Panc1 (cell line): Measurements from ENCODE around the gene MRPL57. TPM values are rescaled to one million over a fixed set of nuclear protein-coding genes. Genes with fewer than 3 reads are reported as not detected.

Source experiments
- ATAC-seq: fragments of 200-7000 bp; cut with Tn5 transposase; 2 replicates; pipeline ENCODE4 v1.9.1; 2020; ENCODE audit warnings: mild to moderate bottlenecking, moderate library complexity
- BruUV-seq: library from RNA; stranded (reverse); fragments of 400-500 nt; replicated peaks from 2 replicates; lab custom pipeline; 2021; lab: Mats Ljungman, UMichigan
- CTCF ChIA-PET: fragments of 300-600 bp; sonication (Branson Sonifier 250); formaldehyde crosslinking; loops from one replicate; lab custom pipeline; 2022; ENCODE audit warnings: antibody characterized with exemption; lab: Charles Lee
- POLR2A ChIA-PET: fragments of 300-600 bp; sonication (Branson Sonifier 250); formaldehyde crosslinking; loops from one replicate; lab custom pipeline; 2022; ENCODE audit warnings: antibody characterized with exemption; lab: Charles Lee
- DNase-seq: peaks from one replicate; pipeline ENCODE4 v3.0.0-alpha.2; 2010; ENCODE audit warnings: low read depth, low spot score
- H3K27ac ChIP-seq: 2 replicates; pipeline ENCODE4 v1.5.1; 2011; ENCODE audit warnings: mild to moderate bottlenecking, low read length, inconsistent platforms
- H3K27me3 ChIP-seq: fragments of 200-500 bp; sonication (Bioruptor generic); 2 replicates; pipeline ENCODE4 v1.6.0; 2014; ENCODE audit warnings: low read length, inconsistent platforms; ENCODE audit not compliant: control insufficient read depth, insufficient read depth
- H3K36me3 ChIP-seq: fragments of 200-500 bp; sonication (Bioruptor generic); 2 replicates; pipeline ENCODE4 v1.5.1; 2014; ENCODE audit warnings: inconsistent platforms, mild to moderate bottlenecking, low read length, moderate library complexity; ENCODE audit not compliant: control insufficient read depth, insufficient read depth
- H3K4me1 ChIP-seq: 2 replicates; pipeline ENCODE4 v1.5.1; 2011; ENCODE audit warnings: inconsistent platforms, mild to moderate bottlenecking, low read length, moderate library complexity; ENCODE audit not compliant: control insufficient read depth, insufficient read depth
- H3K4me3 ChIP-seq, 2 experiments: 2 replicates each; pipeline ENCODE4 v1.5.1; 2011 to 2012; ENCODE audit warnings: low read depth in 2 of 2, low read length in 2 of 2, mild to moderate bottlenecking in 2 of 2, inconsistent platforms in 1 of 2, moderate library complexity in 1 of 2
- H3K9me3 ChIP-seq: fragments of 200-500 bp; sonication (Bioruptor generic); 2 replicates; pipeline ENCODE4 v1.5.1; 2014; ENCODE audit warnings: low read depth, mild to moderate bottlenecking, inconsistent platforms, low read length, moderate library complexity; ENCODE audit not compliant: control insufficient read depth, insufficient read depth
- CTCF ChIP-seq: fragments of 450-650 bp; IDR thresholded peaks from 2 replicates; pipeline ENCODE4 v1.5.1; 2017; ENCODE audit warnings: mild to moderate bottlenecking
- POLR2AphosphoS5 ChIP-seq: IDR thresholded peaks from 2 replicates; pipeline ENCODE4 v1.6.1; 2012; ENCODE audit warnings: mild to moderate bottlenecking, low read depth, low read length, moderate library complexity
- SIN3A ChIP-seq: IDR thresholded peaks from 2 replicates; pipeline ENCODE4 v1.6.1; 2012; ENCODE audit warnings: low read depth, mild to moderate bottlenecking, low read length, moderate library complexity, borderline replicate concordance; ENCODE audit not compliant: insufficient read depth
- TCF7L2 ChIP-seq: IDR thresholded peaks from 2 replicates; pipeline ENCODE4 v1.6.1; 2011; ENCODE audit warnings: mild to moderate bottlenecking, low read depth, low read length, inconsistent platforms
- in situ Hi-C: cut with HindIII; loops from 2 replicates; pipeline ENCODE4 v1.10.0; 2016; ENCODE audit warnings: low sequenced_read_pairs, low pct_unique_long_range_greater_than_20kb
- intact Hi-C: fragments of 100-400 bp; cut with micrococcal nuclease; formaldehyde crosslinking; loops from one replicate; pipeline ENCODE4 v1.10.0; 2022; ENCODE audit not compliant: unreplicated experiment
- total RNA-seq: library from RNA; stranded (reverse); gene quantifications from one replicate; pipeline ENCODE4 v1.2.1, GENCODE V29; 2021; ENCODE audit not compliant: unreplicated experiment
- TF ChIP-seq, protein P1 (sequence below), 2 experiments: IDR thresholded peaks; 2 replicates each; pipeline ENCODE4 v1.6.1; 2011 to 2012; ENCODE audit warnings: low read depth in 2 of 2, control low read depth in 1 of 2, low read length in 1 of 2, mild to moderate bottlenecking in 1 of 2, moderate library complexity in 1 of 2; ENCODE audit not compliant: insufficient read depth in 1 of 2

MRPL57 gene
- total RNA-seq, 1 experiment from 2014 or later, result 14.0 TPM

DNA sequence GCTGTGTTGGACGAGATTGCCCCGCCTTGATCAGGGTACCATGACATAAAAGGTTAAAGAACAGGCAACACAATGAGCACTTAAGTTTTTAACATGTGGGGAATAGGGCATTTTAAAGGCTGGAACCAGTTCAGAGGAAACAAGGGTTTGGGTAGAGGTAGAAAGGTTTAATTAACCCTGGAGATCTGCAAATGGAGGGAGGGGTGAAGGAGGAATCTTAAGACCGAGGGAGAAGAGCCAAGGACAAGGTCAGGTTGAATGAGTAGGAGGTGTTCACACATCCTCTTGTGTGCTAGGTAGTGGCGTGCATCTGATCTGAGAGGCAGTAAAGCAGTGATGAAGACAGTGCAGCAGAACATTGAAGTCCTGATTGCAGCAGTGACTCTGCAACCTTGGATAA is 28.6 kb upstream of the MRPL57 start:
- ChIA-PET POLR2A (no interaction called here), CTCF (no interaction called here)
- ATAC-seq (no peak), DNase-seq (no peak)
- H3K27ac ChIP-seq, result no peak overlapping the region
- no peaks in the 10 kb centered on the region for H3K27me3 ChIP-seq
- no peak overlapping the region for H3K4me3 ChIP-seq
- intact Hi-C loops (no loop called here), in situ Hi-C loops (no loop called here)
- peaks cover 17% of the 10 kb centered on the region for H3K36me3 ChIP-seq
- H3K4me1 ChIP-seq, result no peaks in the 10 kb centered on the region
- TF ChIP-seq POLR2AphosphoS5 (no peak; the same call in 1 of the 2 replicates), SIN3A (no peak), TCF7L2 (no peak), CTCF (no peak)
- TF ChIP-seq, protein P1, sequence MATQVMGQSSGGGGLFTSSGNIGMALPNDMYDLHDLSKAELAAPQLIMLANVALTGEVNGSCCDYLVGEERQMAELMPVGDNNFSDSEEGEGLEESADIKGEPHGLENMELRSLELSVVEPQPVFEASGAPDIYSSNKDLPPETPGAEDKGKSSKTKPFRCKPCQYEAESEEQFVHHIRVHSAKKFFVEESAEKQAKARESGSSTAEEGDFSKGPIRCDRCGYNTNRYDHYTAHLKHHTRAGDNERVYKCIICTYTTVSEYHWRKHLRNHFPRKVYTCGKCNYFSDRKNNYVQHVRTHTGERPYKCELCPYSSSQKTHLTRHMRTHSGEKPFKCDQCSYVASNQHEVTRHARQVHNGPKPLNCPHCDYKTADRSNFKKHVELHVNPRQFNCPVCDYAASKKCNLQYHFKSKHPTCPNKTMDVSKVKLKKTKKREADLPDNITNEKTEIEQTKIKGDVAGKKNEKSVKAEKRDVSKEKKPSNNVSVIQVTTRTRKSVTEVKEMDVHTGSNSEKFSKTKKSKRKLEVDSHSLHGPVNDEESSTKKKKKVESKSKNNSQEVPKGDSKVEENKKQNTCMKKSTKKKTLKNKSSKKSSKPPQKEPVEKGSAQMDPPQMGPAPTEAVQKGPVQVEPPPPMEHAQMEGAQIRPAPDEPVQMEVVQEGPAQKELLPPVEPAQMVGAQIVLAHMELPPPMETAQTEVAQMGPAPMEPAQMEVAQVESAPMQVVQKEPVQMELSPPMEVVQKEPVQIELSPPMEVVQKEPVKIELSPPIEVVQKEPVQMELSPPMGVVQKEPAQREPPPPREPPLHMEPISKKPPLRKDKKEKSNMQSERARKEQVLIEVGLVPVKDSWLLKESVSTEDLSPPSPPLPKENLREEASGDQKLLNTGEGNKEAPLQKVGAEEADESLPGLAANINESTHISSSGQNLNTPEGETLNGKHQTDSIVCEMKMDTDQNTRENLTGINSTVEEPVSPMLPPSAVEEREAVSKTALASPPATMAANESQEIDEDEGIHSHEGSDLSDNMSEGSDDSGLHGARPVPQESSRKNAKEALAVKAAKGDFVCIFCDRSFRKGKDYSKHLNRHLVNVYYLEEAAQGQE (IDR thresholded peaks at IDR 0.05; ENCODE audit: insufficient read depth in 1 of 2, low read depth in 2 of 2, low read length in 1 of 2), result no peak
- BruUV-seq, result no TSS peak
- H3K9me3 ChIP-seq, result no peaks in the 10 kb centered on the region

DNA sequence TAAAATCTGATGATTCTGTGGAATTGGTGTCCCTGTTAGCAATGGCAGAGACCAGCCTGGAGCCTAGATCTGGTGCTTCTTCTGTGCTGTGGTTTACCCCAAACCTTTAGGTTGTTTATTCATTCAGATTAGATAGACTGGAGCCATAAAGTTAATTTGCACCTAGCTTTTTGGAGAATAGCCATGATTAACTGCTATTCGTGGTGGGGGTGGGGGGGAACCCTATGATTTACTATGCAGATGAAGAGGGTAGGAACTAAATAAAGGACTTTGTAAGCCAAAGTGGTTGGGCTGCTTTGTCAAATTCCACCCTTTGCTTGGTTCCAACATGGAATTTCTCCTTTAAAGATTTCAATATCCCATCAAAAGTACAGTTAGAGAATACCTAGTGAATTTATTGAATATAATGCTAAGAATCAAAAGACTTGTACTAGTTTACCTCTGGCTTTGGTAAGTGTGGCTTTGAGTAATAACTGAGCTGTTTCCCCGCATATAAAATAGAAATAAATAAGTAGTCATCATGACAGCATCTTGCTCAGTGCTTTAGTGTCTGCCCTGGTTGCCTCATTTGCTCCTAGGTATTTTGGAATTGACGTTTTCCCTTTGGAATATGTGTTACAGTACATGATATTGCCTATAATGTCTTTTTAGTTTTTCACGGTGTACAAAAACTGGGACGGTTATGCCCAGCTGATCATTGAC is 27.8 kb upstream of the MRPL57 start:
- no peak overlapping the region for H3K4me3 ChIP-seq
- ATAC-seq (no peak), DNase-seq (no peak)
- intact Hi-C loops, result no loop called here
- in situ Hi-C loops, result no loop called here
- no peak overlapping the region for H3K27ac ChIP-seq
- BruUV-seq, result no TSS peak
- ChIA-PET POLR2A (interaction anchor here (0.6 kb wide), 1 partner anchor 38 kb away, joined by 4 read pairs; no protein-coding TSS in a partner anchor), CTCF (no interaction called here)
- TF ChIP-seq TCF7L2, result no peak
- TF ChIP-seq, protein P1 (IDR thresholded peaks at IDR 0.05; ENCODE audit: insufficient read depth in 1 of 2, low read depth in 2 of 2, low read length in 1 of 2), result no peak
- no peak for TF ChIP-seq CTCF
- no peak for TF ChIP-seq SIN3A
- TF ChIP-seq POLR2AphosphoS5, result no peak
- no peaks in the 10 kb centered on the region for H3K4me1 ChIP-seq
- H3K36me3 ChIP-seq, result peaks cover 11% of the 10 kb centered on the region
- H3K9me3 ChIP-seq, result no peaks in the 10 kb centered on the region
- H3K27me3 ChIP-seq, result no peaks in the 10 kb centered on the region
